GM21381 (cell line): Measurements from ENCODE around the gene LRRC7.
"Not testable (repeated sequence)": the region's sequence is repeated elsewhere in the genome, so short reads cannot be mapped to it uniquely, and the experiment has no call there.

Experiments used
- ATAC-seq: cut with Tn5 transposase; IDR thresholded peaks from one replicate; pipeline ENCODE4 v1.9.1; 2021; ENCODE audit warnings: mild to moderate bottlenecking, moderate library complexity; ENCODE audit not compliant: unreplicated experiment

LRRC7 gene

GRCh38 chr1:69691179-69691578 is 123.5 kb downstream of the LRRC7 start:
- no peak for ATAC-seq

DNA sequence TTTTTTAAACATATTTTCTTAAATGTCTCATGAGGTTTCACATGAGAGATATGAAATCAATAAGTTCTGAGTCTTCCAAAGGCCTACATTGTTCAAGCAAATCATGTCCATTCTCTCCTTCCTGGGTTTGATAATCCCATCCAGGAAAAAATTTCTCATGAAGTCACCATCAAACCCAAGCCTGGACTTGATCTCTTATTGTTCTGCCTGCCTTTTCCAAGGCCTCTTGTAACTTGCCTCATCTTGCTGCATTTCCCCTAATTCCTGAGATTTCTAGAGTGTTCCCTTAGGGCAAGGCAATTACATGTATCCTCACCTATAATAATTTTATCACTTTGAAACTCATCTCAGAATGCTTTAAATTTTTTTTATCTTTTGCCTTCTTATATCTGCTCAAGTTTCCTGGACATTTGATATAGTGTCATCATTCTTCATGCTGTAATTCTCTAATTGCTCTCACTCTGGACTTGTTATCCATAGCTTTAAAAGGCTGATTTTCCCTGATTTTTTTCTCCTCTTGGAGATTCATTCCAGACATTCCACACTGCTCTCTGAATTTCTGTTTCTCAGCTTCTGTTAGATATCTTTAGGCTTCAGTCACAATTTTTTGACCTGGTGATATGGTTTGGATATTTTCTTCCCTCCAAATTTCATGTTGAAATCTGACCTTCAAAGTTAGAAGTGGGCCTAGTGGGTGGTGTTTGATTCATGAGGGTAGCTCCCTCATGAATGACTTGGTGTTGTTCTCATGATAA is 126.4 kb downstream of the LRRC7 start:
- no peak for ATAC-seq

DNA sequence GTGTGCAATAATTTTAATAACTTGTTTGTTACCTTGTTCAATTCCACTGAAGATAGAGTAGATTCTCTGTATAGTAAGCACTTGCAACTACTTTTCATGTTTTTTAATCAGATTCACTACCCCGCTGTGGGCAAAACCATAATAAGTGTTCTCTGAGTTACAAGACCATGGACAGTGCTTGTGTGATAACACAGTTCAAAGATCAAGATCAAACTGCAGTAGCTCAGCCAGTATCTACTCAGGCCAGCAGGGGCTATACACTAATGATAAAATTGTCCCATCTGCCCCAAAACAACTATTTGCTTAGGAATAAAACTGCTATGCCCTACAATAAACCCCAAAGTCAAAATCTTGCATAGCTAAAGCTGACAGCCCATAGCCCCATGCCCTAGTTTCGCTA is 129.6 kb downstream of the LRRC7 start:
- ATAC-seq, result no peak

DNA sequence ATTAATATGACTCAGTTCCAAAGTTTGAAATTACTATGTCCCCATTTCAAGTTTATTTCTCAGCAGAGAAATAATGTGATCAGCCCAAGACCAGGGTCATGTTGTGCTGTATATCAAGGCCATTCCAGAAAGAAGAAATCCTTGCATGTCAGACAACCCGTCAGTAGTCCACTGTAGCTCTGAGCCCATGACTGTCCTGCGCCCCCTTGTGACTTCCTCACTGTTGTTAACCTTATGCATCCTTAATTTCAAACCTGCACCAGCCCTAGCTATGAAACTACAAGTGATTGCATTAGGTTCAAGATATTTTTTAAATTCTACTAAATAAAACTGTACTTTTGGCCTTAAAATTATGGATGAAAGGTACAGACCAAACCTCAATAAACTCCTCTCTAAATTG is 133.0 kb downstream of the LRRC7 start:
- no peak for ATAC-seq

- no peak for ATAC-seq
These were observed 134.4 kb downstream of the LRRC7 start for GRCh38 chr1:69702085-69702484.

DNA sequence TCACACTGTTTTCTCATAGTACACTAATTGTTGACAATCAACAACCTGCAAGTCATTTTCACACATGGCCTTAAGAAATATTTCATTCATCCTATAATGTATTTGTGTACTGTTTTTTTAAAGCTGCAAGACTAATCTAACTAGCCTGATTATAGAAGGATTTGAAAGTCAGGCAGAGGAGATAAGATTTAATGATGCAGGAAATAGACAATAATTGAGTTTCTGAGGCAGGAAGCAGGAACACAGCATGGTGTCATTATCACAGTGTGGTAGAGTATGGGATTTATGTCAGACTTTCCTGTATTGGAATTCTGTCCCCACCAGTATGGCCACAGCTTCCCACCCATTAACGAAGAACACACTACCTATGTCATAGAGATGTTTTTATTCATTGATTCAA is 138.8 kb downstream of the LRRC7 start:
- no peak for ATAC-seq

DNA sequence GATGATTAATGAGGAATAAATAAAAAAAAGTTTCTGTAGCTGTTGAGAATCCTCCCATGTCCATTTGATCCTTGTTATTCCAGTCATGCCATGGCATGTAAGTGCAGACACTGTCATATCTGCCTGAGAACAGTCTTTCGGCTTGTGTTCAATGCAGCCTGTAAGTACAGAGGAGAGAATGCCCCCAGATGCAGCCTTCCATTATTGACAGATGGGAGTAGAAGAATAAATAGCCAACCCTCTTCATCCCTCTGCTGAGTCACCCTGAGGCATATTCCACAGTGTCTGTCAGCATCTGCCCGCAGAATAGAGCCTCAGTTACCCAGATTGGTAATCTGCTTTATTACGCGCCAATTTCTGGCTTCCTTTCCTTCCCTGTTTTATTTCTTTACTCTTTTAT is 139.4 kb downstream of the LRRC7 start:
- ATAC-seq, result no peak

- no peak for ATAC-seq
These were observed 142.9 kb downstream of the LRRC7 start for GRCh38 chr1:69710484-69711189.

- ATAC-seq, result no peak
These were observed 143.6 kb downstream of the LRRC7 start for GRCh38 chr1:69711190-69711930.

- ATAC-seq, result not testable (repeated sequence)
These were observed 150.1 kb downstream of the LRRC7 start for GRCh38 chr1:69717834-69718233.

- no peak for ATAC-seq
These were observed 160.5 kb downstream of the LRRC7 start for GRCh38 chr1:69728206-69728605.

GRCh38 chr1:69733061-69733460 is 165.3 kb downstream of the LRRC7 start:
- no peak for ATAC-seq

DNA sequence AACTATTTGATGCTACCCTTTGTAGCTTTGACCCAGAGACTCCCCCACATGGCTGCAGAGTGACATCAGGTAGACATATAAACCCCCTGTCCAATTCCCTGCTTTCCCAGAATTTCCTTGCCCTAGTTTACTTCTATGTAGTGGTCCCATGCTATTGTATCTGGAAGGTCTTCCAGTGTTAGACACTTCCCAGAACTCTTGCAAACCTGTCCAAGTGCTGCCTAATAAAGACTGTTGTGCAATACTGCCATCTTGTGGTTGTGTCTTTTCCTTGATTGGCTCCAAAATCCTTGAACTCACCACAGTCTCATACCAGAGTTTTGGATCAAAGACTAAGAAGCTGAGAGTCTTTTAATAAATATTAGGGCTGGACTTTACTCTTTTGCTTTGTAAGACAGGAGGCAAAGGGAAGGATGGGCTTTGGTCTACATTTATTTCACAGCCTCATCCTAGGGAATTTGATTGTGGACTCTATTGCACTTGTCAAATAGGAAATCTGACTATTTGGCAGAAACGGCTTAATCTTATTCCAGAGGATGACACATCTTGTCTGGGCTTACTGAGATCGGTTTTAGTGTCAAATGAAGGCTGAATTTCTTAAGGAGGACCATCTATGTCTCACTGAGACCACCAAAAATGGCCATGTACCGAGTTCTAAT is 169.9 kb downstream of the LRRC7 start:
- peak; percentile 78 for ATAC-seq

GRCh38 chr1:69738458-69739250 is 170.9 kb downstream of the LRRC7 start:
- no peak for ATAC-seq

DNA sequence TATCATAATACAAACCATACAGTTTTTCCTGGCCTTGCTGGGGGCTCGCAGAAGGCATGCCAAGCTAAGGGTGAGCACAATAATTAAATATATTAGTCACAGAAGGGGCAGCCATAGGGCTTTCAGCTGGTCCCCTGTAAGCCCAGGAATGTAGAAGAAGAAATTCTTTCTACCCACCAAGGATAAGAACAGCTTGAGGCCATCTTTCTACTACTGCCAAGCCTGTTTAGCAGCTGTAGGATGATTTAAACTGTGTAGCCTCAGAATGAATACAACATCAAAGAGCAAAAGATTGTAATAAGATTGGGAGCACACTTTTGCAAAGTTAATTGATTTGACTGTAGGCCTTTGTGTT is 171.5 kb downstream of the LRRC7 start:
- no peak for ATAC-seq

GRCh38 chr1:69743146-69743545 is 175.4 kb downstream of the LRRC7 start:
- no peak for ATAC-seq

DNA sequence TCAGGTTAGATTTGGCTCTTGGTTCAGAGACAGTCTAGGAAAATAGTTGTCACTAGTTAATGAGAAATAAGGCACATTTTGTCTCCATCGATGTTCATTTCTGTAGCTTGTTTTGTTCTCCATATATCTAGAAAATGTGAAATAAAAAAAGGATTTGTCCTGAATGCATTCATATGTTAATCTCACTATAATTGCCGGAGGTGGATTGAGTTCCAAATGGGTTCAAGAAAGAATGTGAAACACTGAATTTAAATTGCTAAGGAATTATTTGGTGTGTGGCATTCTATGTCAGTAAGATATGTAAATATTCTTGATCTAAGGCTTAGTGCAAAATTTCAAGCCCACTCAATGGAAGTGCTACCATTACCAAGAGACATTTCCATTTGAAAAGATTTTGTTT is 176.7 kb downstream of the LRRC7 start:
- no peak for ATAC-seq

GRCh38 chr1:69747207-69747606 is 179.5 kb downstream of the LRRC7 start:
- no peak for ATAC-seq

- no peak for ATAC-seq
These were observed 182.9 kb downstream of the LRRC7 start for GRCh38 chr1:69750638-69751037.

DNA sequence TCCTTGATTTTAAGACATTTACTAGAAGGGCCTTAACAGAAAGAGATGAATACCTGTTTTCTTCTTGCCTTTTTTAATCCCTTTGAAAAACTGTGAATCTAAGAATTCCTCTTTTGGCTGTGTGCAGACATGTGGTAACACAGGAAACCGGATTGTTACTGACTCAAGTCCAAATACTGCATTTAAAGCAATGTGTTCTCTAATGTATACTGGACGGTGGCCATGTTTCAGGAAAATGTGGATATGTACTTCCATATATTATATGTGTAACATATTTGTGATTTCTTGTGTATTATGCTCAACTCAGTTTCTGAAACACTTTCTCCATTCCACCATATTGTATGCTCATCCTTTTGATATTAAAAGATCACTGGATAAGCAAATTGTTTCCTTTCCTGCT is 185.1 kb downstream of the LRRC7 start:
- ATAC-seq, result no peak

- no peak for ATAC-seq
These were observed 186.8 kb downstream of the LRRC7 start for GRCh38 chr1:69754521-69754920.
